H1 (cell line): ENCODE data around the gene PPP2R2B. TPM values are rescaled to one million over a fixed set of nuclear protein-coding genes. Genes with fewer than 3 reads are reported as not detected.

Source experiments
- EZH2 ChIP-seq: fragments of 200-600 bp; sonication (generic); IDR thresholded peaks from 2 replicates; pipeline ENCODE4 v1.7.1; 2012; ENCODE audit warnings: low read depth, mild to moderate bottlenecking, moderate library complexity, low read length, inconsistent platforms; ENCODE audit not compliant: severe bottlenecking
- JUN ChIP-seq: IDR thresholded peaks from 2 replicates; pipeline ENCODE4 v1.6.1; 2011; ENCODE audit warnings: low read depth, mild to moderate bottlenecking, improper control_type of control experiment, low read length
- MAX ChIP-seq: IDR thresholded peaks from 2 replicates; pipeline ENCODE4 v1.6.1; 2012; ENCODE audit warnings: inconsistent platforms
- RFX5 ChIP-seq: IDR thresholded peaks from 2 replicates; pipeline ENCODE4 v1.6.1; 2011; ENCODE audit warnings: low read depth, low read length, improper control_type of control experiment, borderline replicate concordance
- SIRT6 ChIP-seq: IDR thresholded peaks from one replicate; pipeline ENCODE4 v1.7.1; 2012; ENCODE audit warnings: low read length, inconsistent platforms
- polyA plus RNA-seq, 7 experiments: library from polyadenylated mRNA; depleted of rRNA in 3 of 7; stranded (reverse) in 5 of 7; unstranded in 2 of 7; fragments of >200 nt in 5 of 7; fragments of 200-250 nt in 2 of 7; gene quantifications; 1 replicate in 5 of 7; 2 replicates in 1 of 7; 4 replicates in 1 of 7; pipeline versions ENCODE4 v1.2.1 to v1.2.3, GENCODE V29; 2011 to 2013; ENCODE audit warnings: missing spikeins in 2 of 7, mixed read lengths in 2 of 7
- total RNA-seq: library from RNA; stranded (reverse); fragmentation: NEBNext Ultra II Directional; extraction: Animal tissue kit (Norgen Biotek cat#: 25700); gene quantifications from 2 replicates; pipeline ENCODE4 v1.2.1, GENCODE V29; 2021

PPP2R2B gene
- total and polyA plus RNA-seq, 2 of the 8 experiments (the other 6 are each of a cell fraction or from before 2014, with no cell fraction given) = 21.1 to 37.1 TPM

- TF ChIP-seq JUN = no peak
- no peak for TF ChIP-seq MAX
- TF ChIP-seq RFX5 = no peak
- no peak for TF ChIP-seq SIRT6
- TF ChIP-seq EZH2 = no peak
Measured at GRCh38 chr5:146920351-146920881, 41.9 kb upstream of the PPP2R2B start (continued).
